ENCODE data around the gene CRACDL.

GRCh38 chr2:98944775-98945174 is 8.8 kb upstream of the CRACDL start:
- no peak for TF ChIP-seq EZH2phosphoT487 (IDR thresholded peaks at IDR 0.05; ENCODE audit: borderline replicate concordance, low read length)
- TF ChIP-seq CTCF (IDR thresholded peaks at IDR 0.05; ENCODE audit: low read depth, low read length, poor library complexity, severe bottlenecking) = no peak

Data from DOHH2 (cell line).